Breast epithelium (tissue), 4 donors: ENCODE results near the gene TNFRSF6B. TPM values are rescaled to one million over a fixed set of nuclear protein-coding genes. Genes with fewer than 3 reads are reported as not detected.
A peak's percentile ranks its signal among the peaks of the same experiment; 100 is the strongest.
"Not testable (repeated sequence)": the region's sequence is repeated elsewhere in the genome, so short reads cannot be mapped to it uniquely, and the experiment has no call there.

Experiments
- DNase-seq, 2 donors: peaks; one replicate each; pipeline ENCODE4 v3.0.0-alpha.2; 2019; ENCODE audit warnings: low spot score in 2 of 2
- H3K27ac ChIP-seq, 2 donors: fragments of 200-600 bp; sonication (generic) in 1 of 2; one replicate each; pipeline ENCODE4 v1.5.1; 2016 to 2019; ENCODE audit warnings: mild to moderate bottlenecking in 1 of 2
- H3K27me3 ChIP-seq, 2 donors: fragments of 200-600 bp; sonication (generic) in 1 of 2; one replicate each; pipeline versions ENCODE4 v1.5.1 to v1.6.0; 2017 to 2019; ENCODE audit warnings: control low read depth in 1 of 2, mild to moderate bottlenecking in 1 of 2
- H3K36me3 ChIP-seq: fragments of 200-600 bp; one replicate; pipeline ENCODE4 v1.5.1; 2019
- H3K4me1 ChIP-seq, 2 donors: fragments of 200-600 bp; sonication (generic); one replicate each; pipeline ENCODE4 v1.5.1; 2016 to 2019; ENCODE audit warnings: control low read depth in 1 of 2
- H3K4me3 ChIP-seq, 3 donors: fragments of 200-600 bp; sonication (generic); 1 replicate in 2 of 3; 2 replicates in 1 of 3; pipeline ENCODE4 v1.5.1; 2016 to 2019; ENCODE audit warnings: mild to moderate bottlenecking in 3 of 3, moderate library complexity in 2 of 3
- H3K9me3 ChIP-seq, 2 donors: fragments of 200-600 bp; sonication (generic) in 1 of 2; one replicate each; pipeline ENCODE4 v1.5.1; 2016 to 2019; ENCODE audit warnings: control low read depth in 1 of 2
- CTCF ChIP-seq, 3 donors: fragments of 450-650 bp; IDR thresholded peaks; one replicate each; pipeline ENCODE4 v1.5.1; 2016 to 2017; ENCODE audit warnings: antibody characterized with exemption in 3 of 3, mild to moderate bottlenecking in 3 of 3, moderate library complexity in 3 of 3
- POLR2A ChIP-seq: fragments of 450-650 bp; IDR thresholded peaks from one replicate; pipeline ENCODE4 v1.6.1; 2016; ENCODE audit warnings: antibody characterized with exemption, mild to moderate bottlenecking, moderate library complexity
- POLR2AphosphoS5 ChIP-seq, 3 donors: sonication (generic); formaldehyde crosslinking; IDR thresholded peaks; one replicate each; pipeline ENCODE4 v1.6.1; 2017; ENCODE audit warnings: antibody characterized with exemption in 3 of 3
- intact Hi-C: fragments of 100-400 bp; cut with DNase I; formaldehyde crosslinking; loops from one replicate; pipeline ENCODE4 v1.15.1; 2023; ENCODE audit warnings: low total_unique reads
- total RNA-seq, 3 donors: library from RNA; depleted of rRNA; stranded (reverse); fragments of >200 nt; gene quantifications; one replicate each; pipeline ENCODE4 v1.1.0, GENCODE V29; 2016

TNFRSF6B gene
- total RNA-seq: 10 to 100 TPM in 1 of 3 donors, 1 to 10 TPM in 2; 2.8 to 40.0 (median 7.4) TPM

GRCh38 chr20:63696628-63697356 lies at the start of gene TNFRSF6B:
TNFRSF6B (plus strand) TSS chr20:63696652; CDS start chr20:63696768, 116 bp downstream.
- H3K9me3 ChIP-seq: no peaks in the 10 kb centered on the region
- TF ChIP-seq POLR2A: no peak
- TF ChIP-seq CTCF (IDR thresholded peaks at IDR 0.05): no peak
- TF ChIP-seq POLR2AphosphoS5 (IDR thresholded peaks at IDR 0.05): no peak
- peak within 1 kb of the TSS; percentile 34 to 57 (median 34) for H3K4me3 ChIP-seq
- intact Hi-C loops: no loop called here
- DNase-seq: no peak
- H3K36me3 ChIP-seq: no peaks in the 10 kb centered on the region
- peak within 1 kb of the TSS in 1 of 2 donors; percentile 34 for H3K27ac ChIP-seq
- peaks cover 14 to 17% of the 10 kb centered on the region in 2 donors for H3K4me1 ChIP-seq
- H3K27me3 ChIP-seq: no peaks in the 10 kb centered on the region

GRCh38 chr20:63648190-63648589 lies 48.3 kb upstream of the TNFRSF6B start:
- Histone ChIP-seq H3K36me3 (no peaks in the 10 kb centered on the region), H3K27ac (no peak overlapping the region), H3K27me3 (no peaks in the 10 kb centered on the region), H3K4me1 (peaks cover 0 to 14% of the 10 kb centered on the region in 2 donors), H3K9me3 (no peaks in the 10 kb centered on the region), H3K4me3 (no peak overlapping the region)
- TF ChIP-seq POLR2AphosphoS5 (IDR thresholded peaks at IDR 0.05) (no peak), POLR2A (no peak), CTCF (IDR thresholded peaks at IDR 0.05) (no peak)
- DNase-seq: no peak
- intact Hi-C loops: loop anchor here (5.0 kb wide), 1 partner anchor 1266 kb away; no protein-coding TSS in a partner anchor

- H3K9me3 ChIP-seq: no peaks in the 10 kb centered on the region
- intact Hi-C loops: loop anchor here (5.0 kb wide), 1 partner anchor 1267 kb away; no protein-coding TSS in a partner anchor
- no peak for DNase-seq
- TF ChIP-seq POLR2AphosphoS5 (IDR thresholded peaks at IDR 0.05) (no peak), POLR2A (no peak), CTCF (IDR thresholded peaks at IDR 0.05) (no peak)
- H3K27me3 ChIP-seq: no peaks in the 10 kb centered on the region
- no peak overlapping the region for H3K4me3 ChIP-seq
- H3K36me3 ChIP-seq: no peaks in the 10 kb centered on the region
- H3K27ac ChIP-seq: no peak overlapping the region
- H3K4me1 ChIP-seq: peaks cover 0 to 14% of the 10 kb centered on the region in 2 donors
These were observed 47.4 kb upstream of the TNFRSF6B start for GRCh38 chr20:63648895-63649589.

GRCh38 chr20:63650486-63650885 lies 46.0 kb upstream of the TNFRSF6B start:
- H3K4me1 ChIP-seq: peaks cover 0 to 14% of the 10 kb centered on the region in 2 donors
- H3K27me3 ChIP-seq, DNase-seq, H3K9me3 ChIP-seq, H3K4me3 ChIP-seq, intact Hi-C loops, H3K36me3 ChIP-seq, H3K27ac ChIP-seq: not testable (repeated sequence)

GRCh38 chr20:63651942-63652191 lies 44.6 kb upstream of the TNFRSF6B start:
- intact Hi-C loops: no loop called here
- Histone ChIP-seq H3K4me3 (peak overlapping the region; percentile 58 to 85 (median 70)), H3K27ac (peak overlapping the region; percentile 54 to 60), H3K4me1 (peaks cover 0 to 14% of the 10 kb centered on the region in 2 donors), H3K36me3 (no peaks in the 10 kb centered on the region), H3K9me3 (no peaks in the 10 kb centered on the region), H3K27me3 (no peaks in the 10 kb centered on the region)
- TF ChIP-seq POLR2AphosphoS5 (IDR thresholded peaks at IDR 0.05): no peak
- TF ChIP-seq POLR2A: no peak
- TF ChIP-seq CTCF (IDR thresholded peaks at IDR 0.05): no peak
- DNase-seq: no peak
